BLaER1 treated with 17β-estradiol and CSF1 and Interleukin-3, amounts not matched to agents 10 nM and 100 nM (cell line): ENCODE data around the gene HEATR5B.

Experiments used
- H3K27ac ChIP-seq, 11 experiments: shearing (Covaris generic); formaldehyde crosslinking; 2 replicates each; pipeline ENCODE4 v1.8.1; 2022
- H3K27me3 ChIP-seq, 11 experiments: shearing (Covaris generic); formaldehyde crosslinking; 2 replicates each; pipeline ENCODE4 v1.8.1; 2022
- H3K36me3 ChIP-seq, 11 experiments: shearing (Covaris generic); formaldehyde crosslinking; 2 replicates each; pipeline ENCODE4 v1.8.1; 2022
- H3K4me1 ChIP-seq, 10 experiments: shearing (Covaris generic); formaldehyde crosslinking; 2 replicates each; pipeline ENCODE4 v1.8.1; 2022
- H3K4me2 ChIP-seq, 11 experiments: shearing (Covaris generic); formaldehyde crosslinking; 2 replicates each; pipeline ENCODE4 v1.8.1; 2022
- H3K4me3 ChIP-seq, 10 experiments: shearing (Covaris generic); formaldehyde crosslinking; 2 replicates each; pipeline ENCODE4 v1.8.1; 2022
- H3K9ac ChIP-seq, 11 experiments: shearing (Covaris generic); formaldehyde crosslinking; 2 replicates each; pipeline ENCODE4 v1.8.1; 2022
- H3K9me3 ChIP-seq, 11 experiments: shearing (Covaris generic); formaldehyde crosslinking; replicated peaks in 1 of 11; 2 replicates each; pipeline ENCODE4 v1.8.1; 2022
- H4K20me1 ChIP-seq, 11 experiments: shearing (Covaris generic); formaldehyde crosslinking; 2 replicates each; pipeline ENCODE4 v1.8.1; 2022
- Cebpa-rat ChIP-seq, 11 experiments: shearing (Covaris generic); IDR thresholded peaks; 2 replicates each; pipeline ENCODE4 v1.8.1; 2022

The HEATR5B gene

GRCh38 chr2:37083873-37084794 is at the start of gene HEATR5B, which contains the start of gene GPATCH11:
Gene HEATR5B, minus strand, starts transcription at chr2:37084372. Its CDS starts 958 bp downstream, at chr2:37083414.
Gene GPATCH11, plus strand, starts transcription at chr2:37084518. Its CDS starts 3,864 bp downstream, at chr2:37088382.
- Histone ChIP-seq H3K27ac (peak within 1 kb of the TSS; percentile 38 to 79 (median 69); a peak in 20 of 22 replicates), H3K4me2 (peak within 1 kb of the TSS; percentile 69 to 96 (median 90)), H3K4me3 (peak within 1 kb of the TSS; percentile 65 to 92 (median 85)), H3K36me3 (peaks cover 8 to 49% (median 26%) of the 10 kb centered on the region in 11 experiments; a peak in 19 of 22 replicates), H3K27me3 (no peaks in the 10 kb centered on the region), H3K9ac (peak within 1 kb of the TSS; percentile 73 to 86 (median 82)), H3K9me3 (no peaks in the 10 kb centered on the region), H3K4me1 (peaks cover 48 to 66% (median 57%) of the 10 kb centered on the region in 10 experiments), H4K20me1 (peaks cover 0 to 3% (median 0%) of the 10 kb centered on the region in 11 experiments; a peak in 3 of 22 replicates)
- TF ChIP-seq Cebpa-rat (IDR thresholded peaks at IDR 0.05) = peak in 10 of 11 experiments; percentile 35 to 83 (median 58); a peak in 15 of 22 replicates

GRCh38 chr2:37132914-37133313 is 48.7 kb upstream of the HEATR5B start:
- no peak for TF ChIP-seq Cebpa-rat (IDR thresholded peaks at IDR 0.05)
- Histone ChIP-seq H3K4me3 (no peak overlapping the region), H3K36me3 (peaks cover 98 to 100% (median 100%) of the 10 kb centered on the region in 11 experiments), H3K9ac (no peak overlapping the region), H3K27me3 (no peaks in the 10 kb centered on the region), H3K27ac (no peak overlapping the region), H4K20me1 (no peaks in the 10 kb centered on the region), H3K4me1 (no peaks in the 10 kb centered on the region), H3K9me3 (peaks cover 0 to 6% (median 0%) of the 10 kb centered on the region in 11 experiments; a peak in 1 of 22 replicates), H3K4me2 (no peak overlapping the region)

GRCh38 chr2:37125416-37125815 is 41.2 kb upstream of the HEATR5B start:
- no peak for TF ChIP-seq Cebpa-rat (IDR thresholded peaks at IDR 0.05)
- Histone ChIP-seq H3K9ac (no peak overlapping the region), H3K27ac (no peak overlapping the region), H3K27me3 (no peaks in the 10 kb centered on the region), H3K4me3 (no peak overlapping the region), H3K9me3 (no peaks in the 10 kb centered on the region), H3K4me1 (no peaks in the 10 kb centered on the region), H3K4me2 (no peak overlapping the region), H4K20me1 (peaks cover 0 to 3% (median 0%) of the 10 kb centered on the region in 11 experiments; a peak in 1 of 22 replicates), H3K36me3 (peaks cover 87 to 100% (median 97%) of the 10 kb centered on the region in 11 experiments)

DNA sequence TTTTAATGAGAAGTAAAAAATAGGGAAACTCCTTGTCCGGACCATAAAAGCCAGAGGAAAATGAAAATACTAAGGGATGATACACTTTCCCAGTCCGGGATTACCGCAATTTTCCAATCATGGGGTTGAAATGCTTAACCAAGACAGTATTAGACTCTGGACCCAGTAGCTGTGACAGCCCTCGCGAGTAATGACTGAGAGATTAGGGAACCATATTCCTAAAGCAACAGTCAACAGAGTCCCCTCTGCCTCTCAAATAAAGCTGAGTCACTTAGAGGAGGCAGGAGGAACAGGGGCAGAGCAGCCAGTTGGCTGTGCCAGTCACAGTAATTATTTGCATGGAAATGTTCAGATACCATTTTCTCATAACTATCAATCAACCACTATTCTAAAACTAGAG is 35.0 kb upstream of the HEATR5B start:
- H3K4me1 ChIP-seq = no peaks in the 10 kb centered on the region
- H4K20me1 ChIP-seq = peaks cover 0 to 13% (median 0%) of the 10 kb centered on the region in 11 experiments; a peak in 3 of 22 replicates
- H3K4me2 ChIP-seq = no peak overlapping the region
- no peak overlapping the region for H3K4me3 ChIP-seq
- no peak for TF ChIP-seq Cebpa-rat (IDR thresholded peaks at IDR 0.05)
- peak overlapping the region in 2 of 11 experiments; percentile 8 to 30; a peak in 2 of 22 replicates for H3K27ac ChIP-seq
- no peaks in the 10 kb centered on the region for H3K9me3 ChIP-seq
- H3K27me3 ChIP-seq = no peaks in the 10 kb centered on the region
- no peak overlapping the region for H3K9ac ChIP-seq
- H3K36me3 ChIP-seq = peaks cover 77 to 98% (median 89%) of the 10 kb centered on the region in 11 experiments

GRCh38 chr2:37117566-37117965 is 33.4 kb upstream of the HEATR5B start:
- Histone ChIP-seq H3K27me3 (no peaks in the 10 kb centered on the region), H4K20me1 (peaks cover 0 to 13% (median 0%) of the 10 kb centered on the region in 11 experiments; a peak in 3 of 22 replicates), H3K4me3 (no peak overlapping the region), H3K27ac (no peak overlapping the region), H3K4me2 (no peak overlapping the region), H3K36me3 (peaks cover 73 to 98% (median 86%) of the 10 kb centered on the region in 11 experiments), H3K4me1 (no peaks in the 10 kb centered on the region), H3K9me3 (no peaks in the 10 kb centered on the region), H3K9ac (no peak overlapping the region)
- no peak for TF ChIP-seq Cebpa-rat (IDR thresholded peaks at IDR 0.05)

- Histone ChIP-seq H3K27me3 (no peaks in the 10 kb centered on the region), H4K20me1 (peaks cover 0 to 13% (median 0%) of the 10 kb centered on the region in 11 experiments; a peak in 2 of 22 replicates), H3K4me1 (no peaks in the 10 kb centered on the region), H3K36me3 (peaks cover 65 to 98% (median 84%) of the 10 kb centered on the region in 11 experiments), H3K4me2 (no peak overlapping the region), H3K4me3 (no peak overlapping the region), H3K27ac (no peak overlapping the region), H3K9me3 (no peaks in the 10 kb centered on the region), H3K9ac (no peak overlapping the region)
- TF ChIP-seq Cebpa-rat (IDR thresholded peaks at IDR 0.05) = no peak
Observed at GRCh38 chr2:37111958-37112357, 27.8 kb upstream of the HEATR5B start.

DNA sequence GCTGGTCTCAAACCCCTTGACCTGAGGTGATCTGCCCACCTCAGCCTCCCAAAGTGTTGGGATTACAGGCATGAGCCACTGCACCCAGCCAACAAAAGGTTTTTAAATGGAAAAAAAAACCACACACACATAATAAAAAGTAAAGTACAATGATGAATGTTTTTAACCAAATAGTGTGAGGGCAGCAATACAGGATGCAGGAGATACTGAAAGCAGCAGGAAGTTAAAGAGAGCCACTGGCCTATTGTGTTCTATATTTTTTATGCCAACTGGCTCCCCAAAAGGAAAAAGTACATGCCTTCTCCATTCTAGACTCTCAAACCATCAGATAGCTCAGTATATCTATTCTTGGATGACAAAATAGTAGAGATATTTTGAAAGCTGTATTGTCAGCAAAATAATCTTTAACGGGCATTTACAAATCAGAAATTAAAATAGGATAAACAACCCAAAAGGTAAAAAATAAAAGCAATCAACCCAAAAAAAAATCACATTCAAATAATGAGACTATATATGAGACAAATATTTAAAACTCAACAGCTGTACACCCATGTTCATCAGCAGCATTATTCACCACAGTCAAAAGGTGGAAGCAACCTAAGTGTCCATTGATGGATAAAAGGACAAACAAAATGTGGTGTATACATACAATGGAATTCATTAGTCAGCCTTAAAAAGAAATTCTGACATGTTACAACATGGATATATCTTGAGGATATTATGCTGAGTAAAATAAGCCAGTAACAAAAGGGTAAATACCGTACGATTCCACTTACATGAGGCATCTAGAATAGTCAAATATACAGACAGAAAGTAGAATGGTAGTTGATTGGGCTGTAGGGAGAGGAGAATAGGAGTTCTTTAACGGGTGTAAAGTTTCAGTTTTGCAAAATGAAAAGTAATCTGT is 26.4 kb upstream of the HEATR5B start:
- H4K20me1 ChIP-seq = no peaks in the 10 kb centered on the region
- H3K9me3 ChIP-seq = no peaks in the 10 kb centered on the region
- no peak overlapping the region for H3K27ac ChIP-seq
- peaks cover 64 to 98% (median 84%) of the 10 kb centered on the region in 11 experiments for H3K36me3 ChIP-seq
- H3K4me2 ChIP-seq = no peak overlapping the region
- no peak overlapping the region for H3K9ac ChIP-seq
- H3K4me3 ChIP-seq = no peak overlapping the region
- no peaks in the 10 kb centered on the region for H3K4me1 ChIP-seq
- no peak for TF ChIP-seq Cebpa-rat (IDR thresholded peaks at IDR 0.05)
- no peaks in the 10 kb centered on the region for H3K27me3 ChIP-seq

- no peak for TF ChIP-seq Cebpa-rat (IDR thresholded peaks at IDR 0.05)
- H3K36me3 ChIP-seq = peaks cover 68 to 100% (median 88%) of the 10 kb centered on the region in 11 experiments
- no peaks in the 10 kb centered on the region for H3K4me1 ChIP-seq
- H3K4me3 ChIP-seq = no peak overlapping the region
- no peaks in the 10 kb centered on the region for H3K9me3 ChIP-seq
- H3K4me2 ChIP-seq = no peak overlapping the region
- no peak overlapping the region for H3K27ac ChIP-seq
- H4K20me1 ChIP-seq = no peaks in the 10 kb centered on the region
- no peaks in the 10 kb centered on the region for H3K27me3 ChIP-seq
- H3K9ac ChIP-seq = no peak overlapping the region
Observed at GRCh38 chr2:37109523-37109922, 25.4 kb upstream of the HEATR5B start.
